ENCODE data around the gene FPGT. TPM values are rescaled to one million over a fixed set of nuclear protein-coding genes. Genes with fewer than 3 reads are reported as not detected.
"Not testable (repeated sequence)": the region's sequence is repeated elsewhere in the genome, so short reads cannot be mapped to it uniquely, and the experiment has no call there.

Gene FPGT
- 12.7 TPM for total RNA-seq
- long read RNA-seq, transcript FPGT-202 (4 exons, 3,254 nt), result major isoform, 19 of 24 reads
- long read RNA-seq, partial matches to known transcripts, result 0 of 24 reads
- long read RNA-seq, other reads (novel, unspliced or antisense), result 2 of 24 reads

- intact Hi-C loops (cut with DNase I), result no loop called here
- ATAC-seq (ENCODE audit: poor library complexity) (peak; percentile 100), DNase-seq (peak; percentile 97)
These were observed at the start of gene FPGT, which contains the start of gene LRRIQ3 for GRCh38 chr1:74197657-74198552. Gene FPGT, plus strand, starts transcription at chr1:74198242. Its CDS starts 37 bp downstream, at chr1:74198279. Gene LRRIQ3, minus strand, starts transcription at chr1:74198176. Its CDS starts 14,492 bp downstream, at chr1:74183684.

GRCh38 chr1:74160046-74160445 lies 38.0 kb upstream of the FPGT start:
- DNase-seq, result no peak
- ATAC-seq (ENCODE audit: poor library complexity), result peak; percentile 39
- intact Hi-C loops (cut with DNase I), result no loop called here

- intact Hi-C loops (cut with DNase I), result no loop called here
- DNase-seq (no peak), ATAC-seq (ENCODE audit: poor library complexity) (no peak)
These were observed 36.5 kb upstream of the FPGT start for GRCh38 chr1:74161497-74161896.

- intact Hi-C loops (cut with DNase I), result no loop called here
- DNase-seq, result no peak
- no peak for ATAC-seq (ENCODE audit: poor library complexity)
These were observed 35.7 kb upstream of the FPGT start for GRCh38 chr1:74162333-74162732.

GRCh38 chr1:74174423-74174822 lies 23.6 kb upstream of the FPGT start:
- ATAC-seq (ENCODE audit: poor library complexity); intact Hi-C loops (cut with DNase I); DNase-seq: not testable (repeated sequence)

GRCh38 chr1:74180490-74180889 lies 17.6 kb upstream of the FPGT start:
- ATAC-seq (ENCODE audit: poor library complexity), result no peak
- intact Hi-C loops (cut with DNase I), result no loop called here
- no peak for DNase-seq

- DNase-seq (no peak), ATAC-seq (ENCODE audit: poor library complexity) (no peak)
- intact Hi-C loops (cut with DNase I), result no loop called here
These were observed 4.1 kb upstream of the FPGT start for GRCh38 chr1:74193908-74194307.

GRCh38 chr1:74195339-74195738 lies 2.7 kb upstream of the FPGT start:
- ATAC-seq (ENCODE audit: poor library complexity) (no peak), DNase-seq (no peak)
- intact Hi-C loops (cut with DNase I), result no loop called here

GRCh38 chr1:74197255-74197654 lies 787 bp upstream of the FPGT start:
- intact Hi-C loops (cut with DNase I), result no loop called here
- no peak for ATAC-seq (ENCODE audit: poor library complexity)

GRCh38 chr1:74199504-74199903 lies 1.5 kb downstream of the FPGT start:
- DNase-seq (no peak), ATAC-seq (ENCODE audit: poor library complexity) (no peak)
- intact Hi-C loops (cut with DNase I), result no loop called here

More at GRCh38 chr1:74197255-74197654, 787 bp upstream of the FPGT start:
- no peak for DNase-seq

GRCh38 chr1:74205266-74205665 lies 7.2 kb downstream of the FPGT start:
- ATAC-seq (ENCODE audit: poor library complexity) (no peak), DNase-seq (no peak)
- intact Hi-C loops (cut with DNase I), result no loop called here

- intact Hi-C loops (cut with DNase I), result no loop called here
- no peak for ATAC-seq (ENCODE audit: poor library complexity)
- DNase-seq, result no peak
These were observed 17.2 kb downstream of the FPGT start for GRCh38 chr1:74215229-74215628.

GRCh38 chr1:74222701-74223100 lies 24.7 kb downstream of the FPGT start:
- no peak for DNase-seq
- no peak for ATAC-seq (ENCODE audit: poor library complexity)
- intact Hi-C loops (cut with DNase I), result no loop called here

- DNase-seq (no peak), ATAC-seq (ENCODE audit: poor library complexity) (no peak)
- intact Hi-C loops (cut with DNase I), result no loop called here
These were observed 25.4 kb downstream of the FPGT start for GRCh38 chr1:74223453-74223852.

- ATAC-seq (ENCODE audit: poor library complexity), result peak; percentile 67
- DNase-seq, result no peak
- intact Hi-C loops (cut with DNase I), result no loop called here
These were observed 37.1 kb downstream of the FPGT start, which contains the start of gene TNNI3K for GRCh38 chr1:74235153-74235552. Gene TNNI3K, plus strand, starts transcription at chr1:74235387. Its CDS starts 65 bp downstream, at chr1:74235452.

GRCh38 chr1:74236440-74236839 lies 38.4 kb downstream of the FPGT start:
- peak; percentile 52 for ATAC-seq (ENCODE audit: poor library complexity)
- intact Hi-C loops (cut with DNase I), result no loop called here
- no peak for DNase-seq

GRCh38 chr1:74237035-74237434 lies 39.0 kb downstream of the FPGT start:
- ATAC-seq (ENCODE audit: poor library complexity), result peak; percentile 63
- no peak for DNase-seq
- intact Hi-C loops (cut with DNase I), result no loop called here

- DNase-seq, result no peak
- intact Hi-C loops (cut with DNase I), result no loop called here
- peak; percentile 34 for ATAC-seq (ENCODE audit: poor library complexity)
These were observed 39.7 kb downstream of the FPGT start for GRCh38 chr1:74237787-74238186.

GRCh38 chr1:74245168-74245772 lies 47.2 kb downstream of the FPGT start:
- intact Hi-C loops (cut with DNase I), result no loop called here
- ATAC-seq (ENCODE audit: poor library complexity) (peak; percentile 84), DNase-seq (no peak)

- intact Hi-C loops (cut with DNase I), result no loop called here
These were observed 48.3 kb downstream of the FPGT start for GRCh38 chr1:74246315-74246714.

More at GRCh38 chr1:74246315-74246714, 48.3 kb downstream of the FPGT start:
- DNase-seq, result no peak
- no peak for ATAC-seq (ENCODE audit: poor library complexity)
